ENCODE results near the gene LCN12.

The LCN12 gene

GRCh38 chr9:136936645-136937170, 15.4 kb upstream of the LCN12 start:
- no peak overlapping the region for H3K4me3 ChIP-seq (replicated peaks; ENCODE audit: low read depth, low read length)
- TF ChIP-seq CTCF (IDR thresholded peaks at IDR 0.05; ENCODE audit: low read length, missing control alignments): no peak
- DNase-seq (ENCODE audit: low read depth): no peak

- TF ChIP-seq CTCF (IDR thresholded peaks at IDR 0.05; ENCODE audit: low read length, missing control alignments): no peak
- H3K4me3 ChIP-seq (replicated peaks; ENCODE audit: low read depth, low read length): no peak overlapping the region
- DNase-seq (ENCODE audit: low read depth): no peak
These were observed 14.7 kb upstream of the LCN12 start for GRCh38 chr9:136937186-136938001.

- no peak overlapping the region for H3K4me3 ChIP-seq (replicated peaks; ENCODE audit: low read depth, low read length)
- DNase-seq (ENCODE audit: low read depth): no peak
- no peak for TF ChIP-seq CTCF (IDR thresholded peaks at IDR 0.05; ENCODE audit: low read length, missing control alignments)
These were observed 12.6 kb upstream of the LCN12 start for GRCh38 chr9:136939431-136939995.

- no peak overlapping the region for H3K4me3 ChIP-seq (replicated peaks; ENCODE audit: low read depth, low read length)
- TF ChIP-seq CTCF (IDR thresholded peaks at IDR 0.05; ENCODE audit: low read length, missing control alignments): no peak
- no peak for DNase-seq (ENCODE audit: low read depth)
These were observed 12.0 kb upstream of the LCN12 start for GRCh38 chr9:136939996-136940525.

GRCh38 chr9:136940526-136941230, 11.4 kb upstream of the LCN12 start:
- no peak overlapping the region for H3K4me3 ChIP-seq (replicated peaks; ENCODE audit: low read depth, low read length)
- no peak for DNase-seq (ENCODE audit: low read depth)
- TF ChIP-seq CTCF (IDR thresholded peaks at IDR 0.05; ENCODE audit: low read length, missing control alignments): no peak

GRCh38 chr9:136941231-136942111, 10.6 kb upstream of the LCN12 start:
- no peak for TF ChIP-seq CTCF (IDR thresholded peaks at IDR 0.05; ENCODE audit: low read length, missing control alignments)
- H3K4me3 ChIP-seq (replicated peaks; ENCODE audit: low read depth, low read length): no peak overlapping the region
- no peak for DNase-seq (ENCODE audit: low read depth)
